IMR-90 (cell line): ENCODE data around the gene SNTA1. TPM values are rescaled to one million over a fixed set of nuclear protein-coding genes. Genes with fewer than 3 reads are reported as not detected.

ENCODE experiments used
- ATAC-seq: fragments of 200-7000 bp; cut with Tn5 transposase; 2 replicates; pipeline ENCODE4 v1.9.1; 2020; ENCODE audit warnings: low read depth, mild to moderate bottlenecking, moderate library complexity
- BruUV-seq: library from RNA; stranded (reverse); fragments of 400-500 nt; replicated peaks from 2 replicates; lab custom pipeline; 2021; lab: Mats Ljungman, UMichigan
- CTCF ChIA-PET: fragments of 300-600 bp; formaldehyde crosslinking; extraction: SDS; loops from one replicate; lab custom pipeline; 2021; ENCODE audit warnings: antibody characterized with exemption; lab: Yijun Ruan, JAX
- POLR2A ChIA-PET: fragments of 300-600 bp; sonication (Branson Sonifier 250); formaldehyde crosslinking; loops from one replicate; lab custom pipeline; 2022; ENCODE audit warnings: antibody characterized with exemption; ENCODE audit not compliant: unreplicated experiment; lab: Charles Lee
- DNase-seq: peaks from one replicate; pipeline ENCODE4 v3.0.0; 2013
- H2AFZ ChIP-seq: replicated peaks from 2 replicates; pipeline ENCODE3; 2013; ENCODE audit warnings: low read length, mild to moderate bottlenecking; ENCODE audit not compliant: poor library complexity
- H2AK5ac ChIP-seq: 2 replicates; pipeline ENCODE4 v1.6.1; 2013; ENCODE audit warnings: low read depth, low read length, inconsistent platforms
- H2AK9ac ChIP-seq: replicated peaks from 2 replicates; pipeline ENCODE3; 2013; ENCODE audit warnings: mild to moderate bottlenecking, low read depth, low read length, moderate library complexity; ENCODE audit not compliant: poor library complexity
- H2BK120ac ChIP-seq: 2 replicates; pipeline ENCODE4 v1.6.1; 2013; ENCODE audit warnings: low read depth, low read length, inconsistent platforms
- H2BK15ac ChIP-seq: 3 replicates; pipeline ENCODE4 v1.6.1; 2013; ENCODE audit warnings: low read depth, low read length, inconsistent platforms
- H2BK20ac ChIP-seq: 2 replicates; pipeline ENCODE4 v1.6.1; 2013; ENCODE audit warnings: low read depth, mild to moderate bottlenecking, inconsistent platforms, low read length, moderate library complexity
- H2BK5ac ChIP-seq: 2 replicates; pipeline ENCODE4 v1.6.1; 2013; ENCODE audit warnings: mild to moderate bottlenecking, low read depth, low read length, inconsistent platforms; ENCODE audit not compliant: poor library complexity, severe bottlenecking
- H3K14ac ChIP-seq: replicated peaks from 2 replicates; pipeline ENCODE4 v1.6.1; 2013; ENCODE audit warnings: low read depth, low read length, inconsistent platforms
- H3K18ac ChIP-seq: 2 replicates; pipeline ENCODE4 v1.6.1; 2013; ENCODE audit warnings: low read depth, low read length, control low read depth
- H3K23ac ChIP-seq: 2 replicates; pipeline ENCODE4 v1.6.1; 2013; ENCODE audit warnings: low read depth, low read length, inconsistent platforms
- H3K27ac ChIP-seq: 2 replicates; pipeline ENCODE4 v1.5.1; 2013; ENCODE audit warnings: mild to moderate bottlenecking, control low read depth, low read length; ENCODE audit not compliant: insufficient read depth
- H3K27me3 ChIP-seq: 2 replicates; pipeline ENCODE4 v1.6.1; 2013; ENCODE audit warnings: low read length; ENCODE audit not compliant: control insufficient read depth, insufficient read depth
- H3K36me3 ChIP-seq: 2 replicates; pipeline ENCODE4 v1.6.1; 2013; ENCODE audit warnings: low read length, mixed read lengths; ENCODE audit not compliant: control insufficient read depth, insufficient read depth
- H3K4ac ChIP-seq: 2 replicates; pipeline ENCODE4 v1.6.1; 2013; ENCODE audit warnings: low read depth, low read length, inconsistent platforms
- H3K4me1 ChIP-seq: 2 replicates; pipeline ENCODE4 v1.6.1; 2013; ENCODE audit warnings: low read length, mixed read lengths; ENCODE audit not compliant: control insufficient read depth, insufficient read depth
- H3K4me2 ChIP-seq: 2 replicates; pipeline ENCODE4 v1.6.1; 2013; ENCODE audit warnings: low read depth, mild to moderate bottlenecking, control low read depth, low read length, moderate library complexity
- H3K4me3 ChIP-seq: 2 replicates; pipeline ENCODE4 v1.5.1; 2013; ENCODE audit warnings: low read depth, mild to moderate bottlenecking, control low read depth, low read length, moderate library complexity; ENCODE audit not compliant: insufficient read depth
- H3K56ac ChIP-seq: 2 replicates; pipeline ENCODE4 v1.6.1; 2013; ENCODE audit warnings: low read length, inconsistent platforms; ENCODE audit not compliant: insufficient read depth; ENCODE audit errors: extremely low read depth
- H3K79me1 ChIP-seq, 2 experiments: 2 replicates each; pipeline ENCODE4 v1.6.1; 2013; ENCODE audit warnings: low read length in 2 of 2, inconsistent platforms in 1 of 2, low read depth in 1 of 2
- H3K9ac ChIP-seq: 2 replicates; pipeline ENCODE4 v1.6.1; 2013; ENCODE audit warnings: low read depth, low read length, control low read depth
- H3K9me1 ChIP-seq: 2 replicates; pipeline ENCODE4 v1.6.1; 2013; ENCODE audit warnings: low read length, inconsistent platforms; ENCODE audit not compliant: insufficient read depth
- H3K9me3 ChIP-seq: 2 replicates; pipeline ENCODE4 v1.6.1; 2013; ENCODE audit warnings: low read length; ENCODE audit not compliant: control insufficient read depth, insufficient read depth
- H4K20me1 ChIP-seq: 2 replicates; pipeline ENCODE4 v1.6.1; 2013; ENCODE audit warnings: low read length, inconsistent platforms; ENCODE audit not compliant: insufficient read depth
- H4K5ac ChIP-seq: 2 replicates; pipeline ENCODE4 v1.6.1; 2013; ENCODE audit warnings: mild to moderate bottlenecking, low read depth, low read length, control low read depth
- H4K8ac ChIP-seq, 2 experiments: 2 replicates each; pipeline ENCODE4 v1.6.1; 2013; ENCODE audit warnings: low read depth in 2 of 2, low read length in 2 of 2, control low read depth in 1 of 2, inconsistent platforms in 1 of 2
- H4K91ac ChIP-seq: 2 replicates; pipeline ENCODE4 v1.6.1; 2013; ENCODE audit warnings: low read depth, low read length, inconsistent platforms; ENCODE audit not compliant: insufficient read depth
- CEBPB ChIP-seq: IDR thresholded peaks from 2 replicates; pipeline ENCODE4 v1.6.1; 2012; ENCODE audit warnings: low read depth, low read length, improper control_type of control experiment
- CHD1 ChIP-seq: IDR thresholded peaks from 2 replicates; pipeline ENCODE4 v1.6.1; 2012; ENCODE audit warnings: low read depth, low read length, improper control_type of control experiment
- FOS ChIP-seq: fragments of 150-350 bp; IDR thresholded peaks from 2 replicates; pipeline ENCODE4 v1.6.1; 2016; ENCODE audit warnings: low read depth, low read length
- MAFK ChIP-seq: IDR thresholded peaks from 2 replicates; pipeline ENCODE4 v1.6.1; 2012; ENCODE audit warnings: low read depth, low read length, improper control_type of control experiment
- WGBS, 2 experiments: methylation state at CpG; one replicate each; pipeline versions ENCODE4 v1.1.5 to v1.1.7; 2013; ENCODE audit warnings: missing lambda C conversion rate in 2 of 2; ENCODE audit not compliant: insufficient read length in 1 of 2; ENCODE audit errors: extremely low coverage in 2 of 2; 5-methylcytosine and 5-hydroxymethylcytosine counted together
- dilution Hi-C: fragments of 300-500 bp; cut with HindIII; formaldehyde crosslinking; loops from one replicate; pipeline ENCODE4 v1.14.3; 2018; ENCODE audit warnings: low sequenced_read_pairs; ENCODE audit not compliant: unreplicated experiment
- in situ Hi-C: fragments of 300-500 bp; cut with MboI; formaldehyde crosslinking; loops from 3 replicates; pipeline ENCODE4 v1.14.3; 2019; ENCODE audit warnings: low sequenced_read_pairs, inconsistent platforms, mixed read lengths
- intact Hi-C: fragments of 100-400 bp; cut with micrococcal nuclease; formaldehyde crosslinking; loops from 2 replicates; pipeline ENCODE4 v1.10.0; 2022
- polyA plus RNA-seq, 3 experiments: library from polyadenylated mRNA; depleted of rRNA; stranded (reverse); fragments of >200 nt; gene quantifications; 2 replicates each; pipeline ENCODE4 v1.2.3, GENCODE V29; 2012; ENCODE audit warnings: low replicate concordance in 1 of 3
- total RNA-seq: library from RNA; depleted of rRNA; stranded (reverse); fragments of >200 nt; gene quantifications from 2 replicates; pipeline ENCODE4 v1.2.3, GENCODE V29; 2012

The SNTA1 gene
- total and polyA plus RNA-seq, 2 of the 4 experiments (the other 2 are of a cell fraction), result 10.6 to 15.4 TPM

GRCh38 chr20:33393609-33394008 is 50.0 kb downstream of the SNTA1 start:
- Histone ChIP-seq H2BK5ac (no peak overlapping the region), H3K4me1 (no peaks in the 10 kb centered on the region), H2AK9ac (no peak overlapping the region), H2AK5ac (no peak overlapping the region), H3K36me3 (peaks cover 14% of the 10 kb centered on the region), H3K14ac (no peak overlapping the region), H3K23ac (no peak overlapping the region), H3K4me2 (no peak overlapping the region), H3K9me1 (no peaks in the 10 kb centered on the region), H4K20me1 (no peaks in the 10 kb centered on the region), H2BK20ac (no peak overlapping the region), H3K4ac (no peak overlapping the region), H3K9me3 (no peaks in the 10 kb centered on the region), H2AFZ (no peak overlapping the region), H3K56ac (no peak overlapping the region), H2BK15ac (no peak overlapping the region), H3K4me3 (no peak overlapping the region), H3K79me1 (peaks cover 10 to 45% of the 10 kb centered on the region in 2 experiments; a peak in 3 of 4 replicates), H3K18ac (no peak overlapping the region), H3K9ac (no peak overlapping the region), H4K8ac (no peak overlapping the region), H4K5ac (no peak overlapping the region), H4K91ac (no peak overlapping the region), H3K27me3 (no peaks in the 10 kb centered on the region), H3K27ac (no peak overlapping the region), H2BK120ac (no peak overlapping the region)
- DNase-seq (peak; percentile 28), ATAC-seq (peak; percentile 41)
- TF ChIP-seq CHD1 (no peak), MAFK (no peak), FOS (no peak), CEBPB (no peak)
- intact Hi-C loops, result no loop called here
- WGBS, 2 experiments, result no CpG with 5 or more reads among the region's 4 CpGs
- CTCF ChIA-PET, result interaction anchor here (0.6 kb wide), 1 partner anchor 575 kb away, joined by 3 read pairs; no protein-coding TSS in a partner anchor
- in situ Hi-C loops, result no loop called here
- dilution Hi-C loops, result no loop called here
- no TSS peak for BruUV-seq
- POLR2A ChIA-PET, result interaction anchor here (0.6 kb wide), 1 partner anchor 111 kb away, joined by 3 read pairs; the partner anchor contains the start of gene BPIFB1
